ENCODE results near the gene QRFP. TPM values are rescaled to one million over a fixed set of nuclear protein-coding genes. Genes with fewer than 3 reads are reported as not detected.

Gene QRFP
- polyA plus RNA-seq, 1 of the 3 experiments (the other 2 are of a cell fraction), result not detected

GRCh38 chr9:130905125-130905901 is 8.7 kb upstream of the QRFP start:
- Histone ChIP-seq H2AFZ (ENCODE audit: low read depth) (no peak overlapping the region), H3K79me2 (ENCODE audit: insufficient read depth) (no peaks in the 10 kb centered on the region), H3K4me3 (ENCODE audit: low read depth in 2 of 2, low read length in 1 of 2) (no peak overlapping the region), H3K4me1 (ENCODE audit: control insufficient read depth in 1 of 2, insufficient read depth in 2 of 2, low read depth in 1 of 2, low read length in 1 of 2) (peaks cover 0 to 3% of the 10 kb centered on the region in 2 experiments; a peak in 1 of 4 replicates), H3K36me3 (replicated peaks in 1 of 2; ENCODE audit: control insufficient read depth in 1 of 2, insufficient read depth in 2 of 2, low read length in 1 of 2) (no peaks in the 10 kb centered on the region), H3K4me2 (no peak overlapping the region), H4K20me1 (ENCODE audit: insufficient read depth) (no peaks in the 10 kb centered on the region), H3K9ac (no peak overlapping the region), H3K9me2 (no peaks in the 10 kb centered on the region), H3K9me3 (no peaks in the 10 kb centered on the region), H3K27ac (ENCODE audit: low read depth in 2 of 2, low read length in 1 of 2) (no peak overlapping the region), H3F3A (replicated peaks; ENCODE audit: insufficient read depth) (no peaks in the 10 kb centered on the region), H3K27me3 (ENCODE audit: insufficient read depth) (no peaks in the 10 kb centered on the region)
- ChIA-PET POLR2A (no interaction called here), CTCF (interaction anchor here (0.9 kb wide), 1 partner anchor 141 kb away, joined by 4 read pairs; no protein-coding TSS in a partner anchor)
- 80% methylated on average over 23 of the region's 24 CpGs for WGBS (ENCODE audit: low lambda C conversion rate)
- no peak for DNase-seq
- TF ChIP-seq SIN3A (IDR thresholded peaks at IDR 0.05; ENCODE audit: borderline replicate concordance, low read depth, low read length) (no peak), YY1 (IDR thresholded peaks at IDR 0.05; ENCODE audit: low read depth) (no peak), RFX5 (IDR thresholded peaks at IDR 0.05; ENCODE audit: low read length) (no peak), GATA2 (CRISPR knock-in tag; IDR thresholded peaks at IDR 0.05) (no peak), CTCF (IDR thresholded peaks at IDR 0.05) (no peak), MXI1 (IDR thresholded peaks at IDR 0.05; ENCODE audit: low read depth, low read length) (no peak), TEAD4 (IDR thresholded peaks at IDR 0.05; ENCODE audit: borderline replicate concordance, insufficient read depth) (no peak), EZH2phosphoT487 (IDR thresholded peaks at IDR 0.05; ENCODE audit: borderline replicate concordance, low read depth) (no peak), USF2 (IDR thresholded peaks at IDR 0.05; ENCODE audit: borderline replicate concordance, low read depth, low read length) (no peak), FOSL2 (IDR thresholded peaks at IDR 0.05; ENCODE audit: borderline replicate concordance, low read depth) (no peak), TAF1 (IDR thresholded peaks at IDR 0.05; ENCODE audit: borderline replicate concordance, low read depth, low read length) (no peak), MAX (IDR thresholded peaks at IDR 0.05; ENCODE audit: low read depth) (no peak), PBX3 (IDR thresholded peaks at IDR 0.05) (no peak), GABPA (IDR thresholded peaks at IDR 0.05; ENCODE audit: low read depth) (no peak), TCF12 (IDR thresholded peaks at IDR 0.05) (no peak), CHD2 (IDR thresholded peaks at IDR 0.05; ENCODE audit: low read length, partially characterized antibody) (no peak), FOXM1 (IDR thresholded peaks at IDR 0.05; ENCODE audit: low read depth) (no peak), RCOR1 (IDR thresholded peaks at IDR 0.05; ENCODE audit: low read length) (no peak)

Data from SK-N-SH (cell line).